A549 treated with DMSO at 1 μM for 4 hours (cell line): ENCODE data around the gene TMEM63B. TPM values are rescaled to one million over a fixed set of nuclear protein-coding genes. Genes with fewer than 3 reads are reported as not detected.

Experiments used
- total RNA-seq: library from RNA; stranded (reverse); fragments of 200-300 nt; extraction: Qiagen RNA extraction; gene quantifications from 5 replicates; pipeline ENCODE4 v1.2.3, GENCODE V29; 2022; ENCODE audit warnings: low read depth

The TMEM63B gene
- total RNA-seq = 12.3 to 17.6 TPM (median 16.0 TPM) in 5 replicates

GRCh38 chr6:44127186-44128019 is at the start of gene TMEM63B, which contains the start of gene MRPL14:
TSS of gene TMEM63B (plus strand) at chr6:44127554. CDS start at chr6:44134585, 7,031 bp downstream.
TSS of gene MRPL14 (minus strand) at chr6:44127452. CDS start at chr6:44116611, 10,841 bp downstream.

GRCh38 chr6:44158770-44159228 is 31.4 kb downstream of the TMEM63B start, which contains the start of gene CAPN11:
TSS of gene CAPN11 (plus strand) at chr6:44158820. CDS start at chr6:44158849, 29 bp downstream.

Other genes with a start within 250 kb of the TMEM63B start
- 64.5 to 70.9 TPM (median 69.7 TPM) in 5 replicates for gene MRPL14, start 102 bp upstream of the TMEM63B start, total RNA-seq
- gene CAPN11, start 31.3 kb downstream of the TMEM63B start, total RNA-seq = not detected in 5 replicates
- not detected in 5 replicates for gene MYMX, start 89.4 kb downstream of the TMEM63B start, total RNA-seq
- gene SLC29A1, start 96.0 kb downstream of the TMEM63B start, total RNA-seq = 40.2 to 58.4 TPM (median 50.8 TPM) in 5 replicates
- gene HSP90AB1, start 119.5 kb downstream of the TMEM63B start, total RNA-seq = 1,297 to 1,414 TPM (median 1,344 TPM) in 5 replicates
- gene SLC35B2, start 130.0 kb downstream of the TMEM63B start, total RNA-seq = 61.6 to 68.1 TPM (median 64.1 TPM) in 5 replicates
- 11.3 to 16.6 TPM (median 14.4 TPM) in 5 replicates for gene NFKBIE, start 138.0 kb downstream of the TMEM63B start, total RNA-seq
- 0.02 to 0.05 TPM (median 0.02 TPM) in 3 of 5 replicates, not detected in the others for gene TMEM151B, start 142.9 kb downstream of the TMEM63B start, total RNA-seq
- 5.2 to 9.2 TPM (median 7.8 TPM) in 5 replicates for gene AARS2, start 185.8 kb downstream of the TMEM63B start, total RNA-seq
- not detected in 5 replicates for gene SPATS1, start 215.1 kb downstream of the TMEM63B start, total RNA-seq